HG02610 (cell line): ENCODE results near the gene PRRX1.

Experiments
- ATAC-seq: cut with Tn5 transposase; IDR thresholded peaks from one replicate; pipeline ENCODE4 v1.9.1; 2021; ENCODE audit warnings: mild to moderate bottlenecking, moderate library complexity; ENCODE audit not compliant: unreplicated experiment

Gene PRRX1

DNA sequence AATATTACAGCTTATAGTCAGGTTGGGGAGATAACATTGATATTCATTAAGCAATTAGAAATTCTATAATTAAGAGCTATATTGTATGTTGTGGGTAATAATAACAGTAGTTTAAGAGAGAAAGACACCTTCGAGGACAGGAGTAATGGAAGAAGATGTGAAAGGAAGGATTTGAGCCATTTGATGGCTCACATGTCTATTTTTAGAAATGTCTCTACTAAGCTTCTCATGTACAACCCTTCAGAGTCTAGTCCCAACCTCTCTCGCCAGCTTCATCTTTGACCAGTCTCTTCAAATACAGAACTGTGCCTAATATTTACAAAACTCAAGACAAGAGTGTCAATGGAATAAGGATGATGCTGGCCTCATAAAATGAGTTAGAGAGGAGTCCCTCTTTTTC, 95.1 kb downstream of the PRRX1 start:
- no peak for ATAC-seq

DNA sequence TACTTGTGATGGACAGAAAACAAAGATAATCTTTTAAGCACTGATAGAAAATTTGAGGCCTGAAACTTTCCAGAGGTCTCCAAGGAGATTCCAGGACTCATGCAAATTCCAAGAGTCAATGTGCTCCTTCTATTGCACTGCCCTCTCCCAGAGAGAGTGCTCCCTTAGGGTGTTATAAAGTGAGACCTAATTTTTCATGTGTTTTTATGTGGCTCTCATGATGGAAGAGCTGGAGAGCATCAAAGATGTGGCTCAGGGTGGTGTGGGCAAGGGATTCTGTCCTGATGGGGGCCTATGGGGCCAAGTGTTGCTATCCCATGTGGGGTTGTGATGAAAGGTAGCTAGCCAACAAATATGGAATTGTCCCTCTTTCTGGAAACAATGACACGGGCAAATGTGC, 101.3 kb downstream of the PRRX1 start:
- no peak for ATAC-seq

GRCh38 chr1:170765712-170766330, 101.9 kb downstream of the PRRX1 start:
- ATAC-seq: no peak

DNA sequence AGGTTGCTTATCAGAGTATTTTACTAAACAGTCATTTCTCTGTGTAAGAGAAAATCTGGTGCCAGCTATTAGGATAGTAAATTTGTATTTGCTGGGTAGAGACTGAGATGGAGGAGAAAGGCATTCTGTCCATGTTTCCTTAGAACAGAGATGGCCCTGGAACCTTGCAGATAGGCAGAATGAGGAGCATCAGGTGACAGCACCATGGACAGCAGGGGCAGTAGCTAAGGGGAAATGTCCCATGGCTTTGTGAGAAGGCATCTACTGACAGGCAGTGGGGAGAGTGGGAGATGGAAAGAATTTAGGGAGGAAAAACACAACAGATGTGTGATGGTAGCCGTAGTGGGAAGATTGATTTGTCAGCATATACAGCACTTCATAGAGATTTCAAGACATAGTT, 105.0 kb downstream of the PRRX1 start:
- ATAC-seq: no peak

DNA sequence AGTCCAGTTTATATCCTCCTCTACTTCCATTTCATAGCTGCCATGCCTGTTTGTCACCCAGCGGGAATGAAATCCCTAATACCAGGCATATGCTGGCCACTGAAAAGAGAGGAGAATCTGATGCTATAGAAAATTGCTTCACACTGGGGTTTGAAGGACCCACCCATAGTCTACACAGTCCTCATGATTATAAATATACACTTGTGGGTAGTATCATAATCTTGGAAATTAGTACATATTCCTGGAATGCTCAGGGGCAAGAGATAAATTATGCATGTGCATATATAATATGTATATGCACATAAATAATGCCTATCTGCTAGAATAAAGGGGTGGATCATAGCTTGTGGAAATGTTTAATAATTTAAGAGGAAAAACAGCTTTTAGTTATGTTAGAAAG, 105.8 kb downstream of the PRRX1 start:
- no peak for ATAC-seq

- ATAC-seq: no peak
Measured at GRCh38 chr1:170770254-170770653, 106.3 kb downstream of the PRRX1 start.

GRCh38 chr1:170776252-170776651, 112.3 kb downstream of the PRRX1 start:
- ATAC-seq: no peak

DNA sequence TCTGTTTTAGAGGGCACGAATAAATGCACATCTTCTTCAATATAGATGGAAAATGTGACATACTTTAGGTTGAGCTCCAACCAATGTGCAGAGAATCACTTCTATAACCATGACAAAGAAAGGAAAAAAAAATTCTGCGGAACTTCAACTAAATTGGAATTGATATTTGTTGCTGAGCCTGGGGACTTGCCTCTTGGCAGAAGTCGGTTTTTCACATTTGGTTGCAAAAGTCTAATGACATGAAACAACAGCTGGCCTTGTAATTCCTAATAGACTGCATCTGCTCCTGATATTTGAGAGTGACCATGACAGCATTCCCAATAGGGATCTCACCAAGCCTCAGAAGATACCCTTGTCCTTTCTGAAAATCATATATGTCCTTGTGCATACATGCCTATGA, 112.8 kb downstream of the PRRX1 start:
- no peak for ATAC-seq
